Tibial nerve (tissue), 4 donors: ENCODE results near the gene ZCCHC3. TPM values are rescaled to one million over a fixed set of nuclear protein-coding genes. Genes with fewer than 3 reads are reported as not detected.

ENCODE experiments used
- DNase-seq, 2 donors: peaks; one replicate each; pipeline ENCODE4 v3.0.0-alpha.2; 2019; ENCODE audit warnings: low spot score in 2 of 2
- H3K27ac ChIP-seq, 4 donors: fragments of 200-600 bp; sonication (generic) in 3 of 4; one replicate each; pipeline ENCODE4 v1.5.1; 2017 to 2019; ENCODE audit warnings: mild to moderate bottlenecking in 1 of 4
- H3K27me3 ChIP-seq, 2 donors: fragments of 200-600 bp; sonication (generic) in 1 of 2; one replicate each; pipeline versions ENCODE4 v1.5.1 to v1.6.0; 2017 to 2019
- H3K36me3 ChIP-seq, 3 donors: fragments of 200-600 bp; sonication (generic); one replicate each; pipeline ENCODE4 v1.5.1; 2018 to 2019
- H3K4me1 ChIP-seq, 4 donors: fragments of 200-600 bp; sonication (generic) in 3 of 4; one replicate each; pipeline ENCODE4 v1.5.1; 2017 to 2019
- H3K4me3 ChIP-seq, 4 donors: fragments of 200-600 bp; sonication (generic) in 3 of 4; one replicate each; pipeline ENCODE4 v1.5.1; 2017 to 2019; ENCODE audit warnings: mild to moderate bottlenecking in 1 of 4, moderate library complexity in 1 of 4
- H3K9me3 ChIP-seq, 4 donors: fragments of 200-600 bp; sonication (generic) in 3 of 4; one replicate each; pipeline ENCODE4 v1.5.1; 2017 to 2019
- EP300 ChIP-seq, 2 donors: sonication (generic); formaldehyde crosslinking; IDR thresholded peaks; one replicate each; pipeline ENCODE4 v1.6.1; 2017; ENCODE audit warnings: antibody characterized with exemption in 2 of 2, mild to moderate bottlenecking in 1 of 2
- POLR2A ChIP-seq, 2 donors: fragments of 450-650 bp; IDR thresholded peaks; one replicate each; pipeline ENCODE4 v1.6.1; 2017; ENCODE audit warnings: antibody characterized with exemption in 2 of 2, mild to moderate bottlenecking in 2 of 2, moderate library complexity in 2 of 2
- WGBS, 2 donors: methylation state at CpG; one replicate each; pipeline ENCODE4 v1.1.5; 2018; 5-methylcytosine and 5-hydroxymethylcytosine counted together
- total RNA-seq, 4 donors: library from RNA; depleted of rRNA; stranded (reverse); fragments of >200 nt; gene quantifications; one replicate each; pipeline ENCODE4 v1.1.0, GENCODE V29; 2016
- TF ChIP-seq, protein P1 (sequence below), 5 experiments: fragments of 200-600 bp in 3 of 5; fragments of 450-650 bp in 2 of 5; sonication (generic) in 3 of 5; IDR thresholded peaks; one replicate each; pipeline ENCODE4 v1.5.1; 2016 to 2019; ENCODE audit warnings: antibody characterized with exemption in 5 of 5, mild to moderate bottlenecking in 3 of 5, moderate library complexity in 2 of 5

Gene ZCCHC3
- total RNA-seq, 4 donors from 2014 or later: 12.0 to 24.9 (median 20.6) TPM

DNA sequence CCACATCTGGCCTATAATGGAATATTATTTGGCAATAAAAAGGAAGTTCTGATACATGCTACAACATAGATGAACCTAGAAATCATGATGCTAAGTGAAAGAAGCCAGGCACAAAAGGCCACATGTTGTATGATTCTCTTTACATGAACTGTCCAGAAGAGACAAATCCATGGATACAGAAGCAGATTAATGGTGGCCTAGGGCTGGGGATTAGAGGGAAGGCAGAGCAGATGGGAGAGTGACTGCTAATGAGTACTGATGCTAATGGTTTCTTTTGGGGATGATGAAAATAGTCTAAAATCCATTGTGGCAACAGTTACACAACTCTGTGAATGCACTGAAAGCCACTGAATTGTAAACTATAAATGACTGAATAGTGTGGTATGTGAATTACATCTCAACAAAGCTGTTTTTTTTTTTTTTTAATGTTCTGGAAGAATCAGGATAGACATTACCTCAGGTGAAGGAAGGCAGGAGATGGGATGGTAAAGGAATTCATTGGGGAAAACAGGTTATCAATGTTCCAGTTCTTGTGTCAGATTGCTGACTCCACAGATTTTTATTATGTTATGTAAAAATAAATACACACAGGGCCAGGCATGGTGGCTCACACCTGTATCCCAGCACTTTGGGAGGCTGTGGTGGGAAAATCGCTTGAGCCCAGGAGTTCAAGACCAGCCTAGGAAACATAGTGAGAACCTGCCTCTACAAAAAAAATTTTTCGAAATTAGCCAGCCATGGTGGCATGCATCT, 19.1 kb downstream of the ZCCHC3 start:
- 93 to 98% methylated on average over 2 of the region's 2 CpGs for WGBS, 2 donors

DNA sequence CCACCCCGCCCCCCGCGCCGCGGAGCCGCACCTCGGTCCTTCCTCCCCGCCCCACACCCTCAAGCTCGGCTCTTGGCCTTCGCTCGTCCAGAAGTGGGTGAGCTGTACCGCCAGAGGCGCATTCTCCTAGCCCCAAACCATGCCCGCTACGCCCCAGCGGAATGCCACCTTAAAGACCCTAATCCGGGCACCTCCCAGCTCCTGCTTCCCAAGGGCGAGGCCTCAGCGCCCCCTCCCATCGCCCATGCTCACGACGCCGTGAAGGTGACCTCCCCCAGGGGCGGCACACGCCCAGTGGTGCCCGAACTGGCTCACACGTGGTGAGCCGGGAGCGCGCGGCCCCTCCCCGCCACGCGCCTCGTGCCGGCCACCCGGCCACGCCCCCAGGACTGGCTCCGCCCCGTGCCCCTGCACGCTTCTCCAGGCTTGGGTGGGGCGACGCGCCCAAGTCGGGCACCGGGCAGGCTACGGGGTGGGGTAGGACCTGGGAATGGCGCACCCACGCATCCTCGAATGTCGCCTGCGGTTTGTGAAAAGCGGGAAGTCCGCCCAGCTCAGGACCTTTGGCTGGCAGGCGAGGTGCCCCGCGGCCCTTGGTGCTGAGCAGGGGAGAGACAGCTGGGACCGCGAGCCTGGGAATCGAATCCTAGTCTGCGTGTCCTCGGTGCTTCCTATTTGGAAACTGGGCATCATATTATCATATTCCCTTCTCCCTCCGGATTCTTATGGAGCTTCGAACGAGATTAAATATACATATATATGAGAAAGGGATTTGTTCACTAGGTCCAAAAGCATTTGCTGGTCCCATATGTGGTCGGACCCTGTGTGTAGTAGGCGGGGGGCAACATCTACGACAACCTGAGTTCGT, 27.0 kb downstream of the ZCCHC3 start:
- H3K27me3 ChIP-seq: no peaks in the 10 kb centered on the region
- peak overlapping the region; percentile 87 to 99 (median 95) for H3K27ac ChIP-seq
- DNase-seq: peak; percentile 85 to 86
- 0 to 1% methylated on average over 24 to 30 of the region's 69 CpGs for WGBS, 2 donors
- TF ChIP-seq POLR2A (IDR thresholded peaks at IDR 0.05): peak; percentile 67 to 76
- peak in 1 of 2 donors; percentile 84 for TF ChIP-seq EP300 (IDR thresholded peaks at IDR 0.05)
- TF ChIP-seq, protein P1, sequence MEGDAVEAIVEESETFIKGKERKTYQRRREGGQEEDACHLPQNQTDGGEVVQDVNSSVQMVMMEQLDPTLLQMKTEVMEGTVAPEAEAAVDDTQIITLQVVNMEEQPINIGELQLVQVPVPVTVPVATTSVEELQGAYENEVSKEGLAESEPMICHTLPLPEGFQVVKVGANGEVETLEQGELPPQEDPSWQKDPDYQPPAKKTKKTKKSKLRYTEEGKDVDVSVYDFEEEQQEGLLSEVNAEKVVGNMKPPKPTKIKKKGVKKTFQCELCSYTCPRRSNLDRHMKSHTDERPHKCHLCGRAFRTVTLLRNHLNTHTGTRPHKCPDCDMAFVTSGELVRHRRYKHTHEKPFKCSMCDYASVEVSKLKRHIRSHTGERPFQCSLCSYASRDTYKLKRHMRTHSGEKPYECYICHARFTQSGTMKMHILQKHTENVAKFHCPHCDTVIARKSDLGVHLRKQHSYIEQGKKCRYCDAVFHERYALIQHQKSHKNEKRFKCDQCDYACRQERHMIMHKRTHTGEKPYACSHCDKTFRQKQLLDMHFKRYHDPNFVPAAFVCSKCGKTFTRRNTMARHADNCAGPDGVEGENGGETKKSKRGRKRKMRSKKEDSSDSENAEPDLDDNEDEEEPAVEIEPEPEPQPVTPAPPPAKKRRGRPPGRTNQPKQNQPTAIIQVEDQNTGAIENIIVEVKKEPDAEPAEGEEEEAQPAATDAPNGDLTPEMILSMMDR (IDR thresholded peaks at IDR 0.05): peak in 4 of 5 experiments; percentile 11 to 67 (median 50)
- H3K4me3 ChIP-seq: peak overlapping the region; percentile 56 to 93 (median 70)
- peaks cover 0 to 45% (median 6%) of the 10 kb centered on the region in 4 donors for H3K4me1 ChIP-seq
- H3K36me3 ChIP-seq: no peaks in the 10 kb centered on the region
- no peaks in the 10 kb centered on the region for H3K9me3 ChIP-seq

More for the DNA sequence above, 19.1 kb downstream of the ZCCHC3 start:
- Histone ChIP-seq H3K4me3 (no peak overlapping the region), H3K36me3 (no peaks in the 10 kb centered on the region), H3K9me3 (no peaks in the 10 kb centered on the region), H3K27ac (no peak overlapping the region), H3K27me3 (no peaks in the 10 kb centered on the region), H3K4me1 (no peaks in the 10 kb centered on the region)
- no peak for DNase-seq
- TF ChIP-seq, protein P1 (IDR thresholded peaks at IDR 0.05): no peak
- TF ChIP-seq EP300 (IDR thresholded peaks at IDR 0.05): no peak
- TF ChIP-seq POLR2A (IDR thresholded peaks at IDR 0.05): no peak

DNA sequence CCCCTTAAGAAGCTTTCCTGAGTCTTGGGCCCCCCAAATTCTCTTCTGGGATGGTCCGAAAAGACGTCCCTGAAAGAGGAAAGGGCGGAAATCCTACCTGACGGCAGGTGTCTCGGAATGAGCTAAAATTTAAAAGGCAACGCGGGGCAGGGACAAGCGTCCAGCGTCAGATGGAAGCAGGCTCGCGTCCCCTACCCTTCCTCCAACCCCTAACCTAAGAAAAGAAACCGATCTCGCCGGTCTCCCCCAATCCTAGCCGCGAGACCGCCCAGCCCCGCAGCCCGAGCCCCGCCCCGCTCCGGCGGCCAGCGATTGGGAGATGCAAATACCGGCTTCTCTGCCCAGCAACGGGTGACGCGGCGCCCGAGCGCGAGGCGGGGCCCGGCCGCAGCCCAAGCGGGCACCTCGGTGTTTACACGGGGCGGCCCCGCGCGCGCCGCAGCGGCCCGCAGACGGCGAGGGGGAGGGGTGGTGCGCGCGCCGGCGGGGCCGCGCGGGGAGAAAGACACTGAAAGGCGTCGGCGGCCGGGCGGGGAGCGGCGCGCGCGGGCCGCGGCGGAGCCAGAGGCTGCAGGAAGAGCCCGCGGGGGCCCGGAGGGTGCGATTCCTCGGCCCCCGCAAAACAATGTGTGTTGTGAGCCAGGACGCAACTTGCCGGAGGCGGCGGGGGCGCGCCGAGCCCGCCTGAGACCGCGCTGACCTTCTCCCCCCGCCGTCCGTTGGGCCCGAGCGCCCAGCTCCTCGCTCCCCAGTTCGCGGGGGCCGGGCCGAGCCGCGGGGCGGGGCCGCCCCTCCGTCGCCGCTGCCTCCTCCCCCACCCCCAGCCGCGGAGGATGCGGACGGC, 27.9 kb downstream of the ZCCHC3 start, which contains the start of gene SOX12:
TSS of gene SOX12 (plus strand) at position 508 of the 844 bp plus-strand sequence. CDS start 373 bp downstream, outside the sequence.
- H3K9me3 ChIP-seq: no peaks in the 10 kb centered on the region
- H3K4me1 ChIP-seq: peaks cover 0 to 53% (median 12%) of the 10 kb centered on the region in 4 donors
- H3K36me3 ChIP-seq: no peaks in the 10 kb centered on the region

DNA sequence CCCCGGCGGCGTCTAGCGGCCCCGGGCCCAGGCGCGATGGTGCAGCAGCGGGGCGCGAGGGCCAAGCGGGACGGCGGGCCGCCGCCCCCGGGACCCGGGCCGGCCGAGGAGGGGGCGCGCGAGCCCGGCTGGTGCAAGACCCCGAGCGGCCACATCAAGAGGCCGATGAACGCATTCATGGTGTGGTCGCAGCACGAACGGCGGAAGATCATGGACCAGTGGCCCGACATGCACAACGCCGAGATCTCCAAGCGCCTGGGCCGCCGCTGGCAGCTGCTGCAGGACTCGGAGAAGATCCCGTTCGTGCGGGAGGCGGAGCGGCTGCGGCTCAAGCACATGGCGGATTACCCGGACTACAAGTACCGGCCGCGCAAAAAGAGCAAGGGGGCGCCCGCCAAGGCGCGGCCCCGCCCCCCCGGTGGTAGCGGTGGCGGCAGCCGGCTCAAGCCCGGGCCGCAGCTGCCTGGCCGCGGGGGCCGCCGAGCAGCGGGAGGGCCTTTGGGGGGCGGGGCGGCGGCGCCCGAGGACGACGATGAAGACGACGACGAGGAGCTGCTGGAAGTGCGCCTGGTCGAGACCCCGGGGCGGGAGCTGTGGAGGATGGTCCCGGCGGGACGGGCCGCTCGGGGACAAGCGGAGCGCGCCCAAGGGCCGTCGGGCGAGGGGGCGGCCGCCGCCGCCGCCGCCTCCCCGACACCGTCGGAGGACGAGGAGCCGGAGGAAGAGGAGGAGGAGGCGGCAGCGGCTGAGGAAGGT, 28.7 kb downstream of the ZCCHC3 start:
- no peaks in the 10 kb centered on the region for H3K36me3 ChIP-seq
- H3K4me3 ChIP-seq: peak overlapping the region; percentile 61 to 93 (median 70)
- 0 to 1% methylated on average over 4 to 57 of the region's 103 CpGs for WGBS, 2 donors
- no peaks in the 10 kb centered on the region for H3K9me3 ChIP-seq
- H3K27ac ChIP-seq: peak overlapping the region; percentile 87 to 99 (median 93)
- H3K4me1 ChIP-seq: peaks cover 0 to 61% (median 13%) of the 10 kb centered on the region in 4 donors
- H3K27me3 ChIP-seq: no peaks in the 10 kb centered on the region
- no peak for DNase-seq
- TF ChIP-seq EP300 (IDR thresholded peaks at IDR 0.05) (no peak), POLR2A (IDR thresholded peaks at IDR 0.05) (no peak)
- TF ChIP-seq, protein P1 (IDR thresholded peaks at IDR 0.05): no peak

More for the DNA sequence above, 27.9 kb downstream of the ZCCHC3 start, which contains the start of gene SOX12:
- peak; percentile 95 to 97 for DNase-seq
- Histone ChIP-seq H3K27ac (peak within 1 kb of the TSS; percentile 87 to 99 (median 95)), H3K4me3 (peak within 1 kb of the TSS; percentile 61 to 93 (median 70)), H3K27me3 (no peaks in the 10 kb centered on the region)
- TF ChIP-seq EP300 (IDR thresholded peaks at IDR 0.05) (peak in 1 of 2 donors; percentile 48), POLR2A (IDR thresholded peaks at IDR 0.05) (peak; percentile 34 to 64)
- TF ChIP-seq, protein P1 (IDR thresholded peaks at IDR 0.05): peak in 1 of 5 experiments; percentile 16
- WGBS, 2 donors: 0 to 1% methylated on average over 50 to 57 of the region's 106 CpGs
